GM21515 (cell line): ENCODE measurements around the gene ZP3.
"Not testable (repeated sequence)": the region's sequence is repeated elsewhere in the genome, so short reads cannot be mapped to it uniquely, and the experiment has no call there.

Experiments used
- ATAC-seq: cut with Tn5 transposase; IDR thresholded peaks from one replicate; pipeline ENCODE4 v1.9.1; 2021; ENCODE audit not compliant: unreplicated experiment

Gene ZP3

DNA sequence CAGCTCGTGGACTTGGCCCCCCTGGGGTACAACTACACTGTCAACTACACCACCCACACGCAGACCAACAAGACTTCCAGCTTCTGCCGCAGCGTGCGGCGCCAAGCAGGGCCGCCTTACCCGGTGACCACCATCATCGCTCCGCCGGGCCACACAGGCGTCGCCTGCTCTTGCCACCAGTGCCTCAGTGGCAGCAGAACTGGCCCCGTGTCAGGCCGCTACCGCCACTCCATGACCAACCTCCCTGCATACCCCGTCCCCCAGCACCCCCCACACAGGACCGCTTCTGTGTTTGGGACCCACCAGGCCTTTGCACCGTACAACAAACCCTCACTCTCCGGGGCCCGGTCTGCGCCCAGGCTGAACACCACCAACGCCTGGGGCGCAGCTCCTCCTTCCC lies 57.9 kb downstream of the ZP3 start:
- not testable (repeated sequence) for ATAC-seq

GRCh38 chr7:76483081-76483480 lies 58.3 kb downstream of the ZP3 start:
- ATAC-seq: not testable (repeated sequence)

- ATAC-seq: not testable (repeated sequence)
These were observed 59.7 kb downstream of the ZP3 start for GRCh38 chr7:76484456-76484855.

DNA sequence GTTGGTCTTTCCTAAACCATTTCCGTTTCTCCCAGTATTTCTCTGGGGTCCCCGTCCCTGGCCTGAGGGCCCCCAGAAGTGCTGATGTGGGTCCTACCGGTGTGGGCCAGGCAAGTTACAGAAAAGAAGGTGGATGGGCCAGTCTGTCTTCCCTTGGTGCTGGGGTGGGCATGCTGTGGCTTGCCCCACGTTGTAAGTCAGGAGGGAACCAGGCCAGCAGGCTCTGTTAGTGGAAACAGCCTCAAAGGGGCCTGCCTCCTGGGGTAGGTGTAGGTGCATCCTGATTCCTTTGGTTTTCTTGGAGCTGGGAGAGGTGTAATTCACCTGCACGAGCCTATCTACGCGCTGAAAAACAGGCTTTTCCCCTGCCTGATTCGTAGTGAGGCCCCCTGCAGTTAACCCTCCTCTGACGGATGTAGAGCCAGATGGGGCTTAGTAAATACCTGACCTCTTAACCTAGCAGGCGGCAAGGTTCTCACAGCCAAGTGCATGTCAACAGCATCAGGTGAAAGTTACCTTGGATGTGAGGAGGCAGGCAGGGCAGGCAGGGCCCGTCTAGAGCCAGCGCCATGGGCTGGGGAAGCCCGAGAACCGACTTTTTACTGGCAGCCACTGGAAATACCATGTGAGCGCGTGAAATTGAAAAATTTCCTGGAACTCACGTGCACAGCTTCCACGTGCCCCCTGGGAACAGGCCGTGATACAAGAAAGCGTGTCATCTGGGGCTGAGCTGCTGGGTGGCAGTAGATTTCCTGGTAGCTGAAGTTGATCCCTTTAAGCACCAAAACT lies 61.3 kb downstream of the ZP3 start:
- peak; percentile 23 for ATAC-seq

DNA sequence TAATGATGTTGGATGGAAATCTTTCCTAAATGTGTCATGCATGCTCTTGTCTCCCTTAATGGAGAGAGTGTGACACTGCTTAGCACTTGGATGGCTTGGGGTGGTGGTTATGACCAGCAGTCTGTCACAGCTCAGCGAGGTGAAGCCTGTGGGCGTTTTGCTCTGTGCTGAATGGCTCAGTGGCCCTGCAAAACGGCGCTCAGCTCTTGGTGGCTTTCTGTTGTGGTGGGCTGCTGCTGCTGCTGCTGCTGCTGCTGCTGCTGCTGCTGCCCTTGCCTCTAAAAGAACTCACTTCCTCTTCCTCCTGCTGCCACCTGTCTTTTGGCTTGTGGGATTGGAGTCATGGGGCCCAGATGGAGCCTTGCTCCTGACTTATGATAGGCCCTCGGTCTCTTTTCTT lies 61.9 kb downstream of the ZP3 start:
- peak; percentile 98 for ATAC-seq

GRCh38 chr7:76487969-76488368 lies 63.2 kb downstream of the ZP3 start:
- not testable (repeated sequence) for ATAC-seq
